ENCODE measurements around the gene GDF11.

Gene GDF11

DNA sequence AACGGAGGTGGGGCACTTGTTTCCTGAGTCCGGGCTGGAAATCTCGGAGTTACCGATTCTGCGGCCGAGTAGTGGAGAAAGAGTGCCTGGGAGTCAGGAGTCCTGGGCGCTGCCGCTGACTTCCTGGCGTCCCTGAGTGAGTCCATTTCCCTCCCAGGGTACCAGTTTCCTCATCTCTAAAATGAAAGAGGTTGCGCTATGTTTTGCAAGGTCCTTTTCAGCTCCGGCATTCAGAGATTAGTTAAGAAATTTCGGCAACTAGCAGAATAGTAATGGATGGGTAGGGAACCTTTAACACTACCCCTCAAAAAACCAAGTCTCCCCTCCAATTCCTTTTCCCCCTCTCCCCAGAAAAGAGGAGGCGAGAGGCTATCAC lies 26.4 kb upstream of the GDF11 start:
- ATAC-seq (no peak), DNase-seq (no peak)
- Mint-ChIP-seq H3K4me3 (peak overlapping the region; percentile 95 to 97), H3K9me3 (no peaks in the 10 kb centered on the region), H3K4me1 (peaks cover 36% of the 10 kb centered on the region), H3K27ac (peak overlapping the region; percentile 92 to 100), H3K27me3 (no peaks in the 10 kb centered on the region)

DNA sequence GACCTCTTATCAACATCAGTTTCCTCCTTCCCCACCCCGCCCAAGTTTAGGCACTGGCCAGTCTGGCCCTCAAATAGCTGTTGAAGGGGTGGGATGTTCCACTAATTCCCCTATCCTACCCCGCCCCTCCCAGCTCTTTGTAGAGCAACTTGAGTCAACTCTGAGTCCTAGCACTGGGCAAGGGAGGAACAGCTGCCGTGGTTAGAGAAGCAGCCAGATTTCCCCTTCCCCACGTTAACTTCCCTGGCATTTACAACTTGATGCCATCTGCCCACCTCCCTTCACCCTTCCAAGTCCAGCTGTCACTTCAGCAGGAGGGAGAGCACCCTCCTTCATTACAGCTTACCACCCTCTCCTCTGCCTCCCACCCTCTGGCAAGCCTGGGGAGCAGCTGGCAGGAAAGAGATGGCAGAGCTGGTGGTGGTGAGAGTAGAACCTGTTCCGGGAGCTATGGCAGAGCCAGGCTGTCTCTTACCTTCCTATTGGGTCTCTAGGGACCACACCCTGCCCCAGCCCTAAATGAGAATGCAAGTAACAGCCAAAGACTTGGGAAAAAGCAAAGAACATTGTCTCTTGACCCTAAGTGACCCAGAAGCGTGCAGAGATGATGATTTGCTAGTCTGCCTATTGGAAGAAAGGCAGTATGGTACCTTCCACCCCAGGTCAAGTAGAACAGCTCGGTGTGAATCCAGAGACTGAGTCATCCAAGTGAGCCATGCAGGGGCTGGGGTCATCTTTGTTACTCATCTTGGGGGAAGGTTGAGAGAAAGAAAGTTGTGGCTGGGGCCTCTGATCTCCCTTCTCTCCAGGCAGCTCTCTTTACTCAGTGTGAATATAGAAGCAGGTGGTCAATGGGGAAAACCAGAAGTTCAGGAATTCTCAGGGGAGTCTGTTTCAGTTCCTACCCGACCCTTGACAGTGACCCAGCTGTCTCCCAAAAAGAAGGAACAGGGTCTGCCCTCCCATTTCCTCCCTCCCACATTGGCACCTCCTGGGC lies 25.6 kb upstream of the GDF11 start:
- Mint-ChIP-seq H3K4me1 (peaks cover 36% of the 10 kb centered on the region), H3K9me3 (no peaks in the 10 kb centered on the region), H3K27me3 (no peaks in the 10 kb centered on the region), H3K27ac (peak overlapping the region in 1 of 2 donors; percentile 92), H3K4me3 (peak overlapping the region; percentile 95 to 97)
- no peak for DNase-seq
- ATAC-seq = peak; percentile 45

DNA sequence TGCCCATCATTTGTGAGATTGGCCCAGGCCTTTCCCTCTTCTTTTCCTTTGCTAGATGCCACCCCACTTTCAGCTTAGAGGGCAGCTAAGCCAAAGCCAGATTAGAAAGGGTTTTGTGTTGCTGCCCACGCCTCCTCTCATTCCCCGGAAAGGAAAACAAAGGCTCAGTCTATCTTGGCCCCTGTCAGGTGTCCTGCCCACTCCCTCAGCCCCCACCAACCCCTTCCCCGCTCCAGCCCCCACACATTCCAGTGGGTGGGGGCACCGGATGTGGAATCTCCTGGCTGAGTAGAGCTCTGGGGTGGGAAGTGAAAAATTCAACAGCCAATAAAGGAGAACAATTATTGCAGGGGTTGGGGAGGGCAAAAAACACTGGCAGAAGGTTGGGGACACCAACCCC lies 24.9 kb upstream of the GDF11 start:
- H3K9me3 Mint-ChIP-seq = no peaks in the 10 kb centered on the region
- H3K4me1 Mint-ChIP-seq = peaks cover 36% of the 10 kb centered on the region
- no peak overlapping the region for H3K27ac Mint-ChIP-seq
- H3K27me3 Mint-ChIP-seq = no peaks in the 10 kb centered on the region
- H3K4me3 Mint-ChIP-seq = peak overlapping the region in 1 of 2 donors; percentile 97
- ATAC-seq = no peak
- DNase-seq = no peak

DNA sequence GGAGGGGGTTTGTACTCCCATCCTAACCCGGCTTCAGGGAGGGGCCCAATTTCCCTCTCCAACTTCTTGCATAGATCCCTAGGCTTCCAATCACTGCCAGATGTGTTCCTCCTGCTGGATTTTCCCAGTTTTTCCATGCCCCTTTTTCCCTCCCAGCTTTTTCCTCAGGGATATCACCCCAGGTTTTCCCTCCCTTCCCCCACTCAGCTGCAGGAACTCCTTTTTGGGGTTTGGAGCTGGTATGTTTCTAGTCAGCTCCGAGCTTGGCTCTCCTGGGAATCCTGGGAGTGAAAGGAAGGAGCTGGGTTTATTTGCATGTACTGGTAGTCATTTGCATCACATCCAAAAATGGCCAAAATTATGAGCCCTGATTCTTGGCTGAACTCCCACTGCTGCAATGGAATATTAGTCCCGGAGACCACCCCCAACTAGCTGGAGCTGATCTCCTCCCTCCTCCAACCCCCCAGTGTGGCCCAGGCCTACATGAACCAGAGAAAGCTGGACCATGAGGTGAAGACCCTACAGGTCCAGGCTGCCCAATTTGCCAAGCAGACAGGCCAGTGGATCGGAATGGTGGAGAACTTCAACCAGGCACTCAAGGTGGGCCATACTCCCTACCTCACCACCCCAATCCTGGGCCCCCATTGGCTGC lies 24.2 kb upstream of the GDF11 start:
- Mint-ChIP-seq H3K4me1 (peaks cover 36% of the 10 kb centered on the region), H3K9me3 (no peaks in the 10 kb centered on the region), H3K27ac (no peak overlapping the region), H3K4me3 (no peak overlapping the region), H3K27me3 (no peaks in the 10 kb centered on the region)
- DNase-seq (no peak), ATAC-seq (no peak)

DNA sequence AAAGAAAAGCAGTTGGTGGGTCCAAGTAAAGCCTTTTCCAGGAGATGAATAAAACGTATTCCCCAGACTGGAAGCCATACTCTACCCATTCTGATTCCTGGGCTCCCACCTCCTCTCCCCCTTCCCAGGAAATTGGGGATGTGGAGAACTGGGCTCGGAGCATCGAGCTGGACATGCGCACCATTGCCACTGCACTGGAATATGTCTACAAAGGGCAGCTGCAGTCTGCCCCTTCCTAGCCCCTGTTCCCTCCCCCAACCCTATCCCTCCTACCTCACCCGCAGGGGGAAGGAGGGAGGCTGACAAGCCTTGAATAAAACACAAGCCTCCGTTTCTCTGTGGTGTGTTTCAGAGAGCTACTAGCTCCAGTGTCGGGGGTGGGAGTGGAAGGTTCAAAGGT lies 23.6 kb upstream of the GDF11 start:
- H3K9me3 Mint-ChIP-seq = no peaks in the 10 kb centered on the region
- H3K27ac Mint-ChIP-seq = no peak overlapping the region
- no peak for DNase-seq
- H3K27me3 Mint-ChIP-seq = no peaks in the 10 kb centered on the region
- peaks cover 38% of the 10 kb centered on the region for H3K4me1 Mint-ChIP-seq
- H3K4me3 Mint-ChIP-seq = no peak overlapping the region
- no peak for ATAC-seq

DNA sequence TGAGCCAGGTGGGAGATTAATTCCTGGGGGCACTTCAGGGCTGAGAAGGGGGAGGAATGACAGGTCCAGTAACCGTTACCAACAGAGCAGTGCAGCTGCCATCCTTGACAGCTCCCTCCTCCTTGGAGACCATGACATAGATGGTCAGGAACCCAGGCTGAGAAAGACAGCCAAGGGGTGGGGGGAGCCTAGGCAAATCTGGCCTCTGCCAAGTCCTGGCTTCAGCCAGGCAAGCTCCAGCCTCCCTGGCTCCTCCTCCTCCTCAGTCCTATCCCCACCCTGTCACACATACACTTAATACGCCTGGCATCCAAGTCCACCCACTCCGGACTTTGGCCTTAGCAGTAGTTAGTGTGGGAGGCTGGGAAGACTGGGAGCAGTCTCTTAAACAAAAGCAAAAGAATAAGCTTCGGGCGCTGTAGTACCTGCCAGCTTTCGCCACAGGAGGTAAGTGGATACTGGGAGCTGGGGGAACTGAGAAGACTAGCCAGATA lies 22.8 kb upstream of the GDF11 start, which contains the start of gene RDH5:
RDH5 (plus strand) TSS at position 323 of the 494 bp plus-strand sequence. CDS start 792 bp downstream, outside the sequence.
- no peaks in the 10 kb centered on the region for H3K27me3 Mint-ChIP-seq
- peaks cover 45% of the 10 kb centered on the region for H3K4me1 Mint-ChIP-seq
- DNase-seq (no peak), ATAC-seq (no peak)
- H3K4me3 Mint-ChIP-seq = no peak within 1 kb of the TSS
- no peak within 1 kb of the TSS for H3K27ac Mint-ChIP-seq
- H3K9me3 Mint-ChIP-seq = no peaks in the 10 kb centered on the region

DNA sequence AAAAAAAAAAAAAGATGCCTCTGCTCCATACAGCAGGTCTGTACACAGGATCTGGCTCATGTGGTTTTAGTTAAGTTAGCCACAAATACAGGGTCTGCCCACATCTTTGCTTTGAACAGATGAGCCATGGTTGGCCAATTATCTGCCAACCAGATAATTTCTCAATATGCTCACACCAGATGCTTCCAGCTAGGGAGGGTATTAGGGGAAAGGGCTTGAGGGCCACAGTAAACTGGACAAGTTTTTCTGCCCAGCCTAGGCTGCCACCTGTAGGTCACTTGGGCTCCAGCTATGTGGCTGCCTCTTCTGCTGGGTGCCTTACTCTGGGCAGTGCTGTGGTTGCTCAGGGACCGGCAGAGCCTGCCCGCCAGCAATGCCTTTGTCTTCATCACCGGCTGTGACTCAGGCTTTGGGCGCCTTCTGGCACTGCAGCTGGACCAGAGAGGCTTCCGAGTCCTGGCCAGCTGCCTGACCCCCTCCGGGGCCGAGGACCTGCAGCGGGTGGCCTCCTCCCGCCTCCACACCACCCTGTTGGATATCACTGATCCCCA lies 22.0 kb upstream of the GDF11 start:
- H3K4me1 Mint-ChIP-seq = peaks cover 45% of the 10 kb centered on the region
- ATAC-seq (no peak), DNase-seq (no peak)
- no peaks in the 10 kb centered on the region for H3K9me3 Mint-ChIP-seq
- H3K27me3 Mint-ChIP-seq = no peaks in the 10 kb centered on the region
- no peak overlapping the region for H3K4me3 Mint-ChIP-seq
- no peak overlapping the region for H3K27ac Mint-ChIP-seq

DNA sequence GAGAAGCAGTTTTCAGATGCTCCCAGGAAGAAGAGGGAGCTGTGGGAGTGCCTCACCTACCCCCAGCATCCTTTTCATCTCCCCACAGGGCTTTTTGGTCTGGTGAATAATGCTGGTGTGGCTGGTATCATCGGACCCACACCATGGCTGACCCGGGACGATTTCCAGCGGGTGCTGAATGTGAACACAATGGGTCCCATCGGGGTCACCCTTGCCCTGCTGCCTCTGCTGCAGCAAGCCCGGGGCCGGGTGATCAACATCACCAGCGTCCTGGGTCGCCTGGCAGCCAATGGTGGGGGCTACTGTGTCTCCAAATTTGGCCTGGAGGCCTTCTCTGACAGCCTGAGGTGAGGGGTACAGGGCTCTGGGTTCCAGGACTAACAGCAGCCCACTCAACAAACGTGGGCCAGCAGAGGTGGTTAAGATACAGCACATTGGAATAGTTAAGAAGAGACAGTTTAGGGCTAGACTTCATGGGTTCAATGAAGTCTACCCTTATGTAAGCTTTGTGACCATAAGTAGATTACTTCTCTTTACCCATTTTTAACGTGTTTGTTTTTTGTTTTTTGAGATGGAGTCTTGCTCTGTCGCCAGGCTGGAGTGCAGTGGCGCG lies 21.2 kb upstream of the GDF11 start:
- Mint-ChIP-seq H3K27ac (no peak overlapping the region), H3K27me3 (no peaks in the 10 kb centered on the region), H3K9me3 (no peaks in the 10 kb centered on the region), H3K4me3 (no peak overlapping the region), H3K4me1 (peaks cover 50% of the 10 kb centered on the region)
- ATAC-seq (no peak), DNase-seq (no peak)

DNA sequence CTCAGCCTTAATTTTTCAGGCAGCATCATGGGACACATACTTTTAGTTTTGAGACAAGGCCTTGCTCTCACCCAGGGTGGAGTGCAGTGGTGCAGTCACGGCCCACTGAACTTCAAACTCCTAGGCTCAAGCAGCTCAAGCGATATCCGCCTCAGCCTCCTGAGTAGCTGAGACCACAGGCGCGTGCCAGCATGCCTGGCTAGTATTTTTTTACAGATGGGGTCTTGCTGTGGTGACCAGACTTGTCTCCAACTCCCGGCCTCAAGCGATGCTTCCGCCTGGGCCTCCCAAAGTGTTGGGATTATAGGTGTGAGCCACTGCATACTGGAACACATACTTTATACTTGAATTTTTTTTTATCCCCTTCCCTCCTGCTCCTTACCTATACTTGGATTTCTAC lies 20.0 kb upstream of the GDF11 start:
- Mint-ChIP-seq H3K27ac (peak overlapping the region in 1 of 2 donors; percentile 71), H3K9me3 (no peaks in the 10 kb centered on the region), H3K4me3 (no peak overlapping the region), H3K27me3 (no peaks in the 10 kb centered on the region), H3K4me1 (peaks cover 50% of the 10 kb centered on the region)
- ATAC-seq (no peak), DNase-seq (no peak)

DNA sequence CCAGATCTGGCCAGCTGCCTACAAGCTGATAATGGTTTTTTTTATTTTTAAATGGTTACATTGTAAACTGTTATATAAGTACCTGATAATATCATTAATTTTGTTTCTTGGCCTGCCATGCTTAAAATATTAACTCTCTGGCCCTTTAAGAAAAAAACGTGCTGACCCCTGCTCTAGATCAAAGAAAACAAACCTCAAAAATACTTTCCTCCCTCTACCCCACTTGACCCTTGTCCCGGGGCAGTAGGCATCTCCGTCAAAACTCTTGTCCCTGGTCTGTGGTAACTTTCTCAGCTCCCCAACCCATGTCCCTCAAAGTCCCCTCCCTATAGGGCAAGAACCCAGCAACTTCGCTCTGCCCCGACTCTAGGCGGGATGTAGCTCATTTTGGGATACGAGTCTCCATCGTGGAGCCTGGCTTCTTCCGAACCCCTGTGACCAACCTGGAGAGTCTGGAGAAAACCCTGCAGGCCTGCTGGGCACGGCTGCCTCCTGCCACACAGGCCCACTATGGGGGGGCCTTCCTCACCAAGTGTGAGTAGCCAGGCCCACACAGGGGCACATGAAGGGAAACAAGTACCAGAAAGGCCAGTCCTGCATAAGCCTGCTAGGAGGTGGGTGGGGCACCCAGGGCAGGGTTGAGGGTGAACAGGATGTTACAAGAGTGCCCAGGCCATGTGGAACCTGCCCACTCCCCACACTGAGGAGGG lies 19.3 kb upstream of the GDF11 start:
- ATAC-seq (no peak), DNase-seq (no peak)
- Mint-ChIP-seq H3K9me3 (no peaks in the 10 kb centered on the region), H3K27me3 (no peaks in the 10 kb centered on the region), H3K4me1 (peaks cover 45% of the 10 kb centered on the region), H3K27ac (peak overlapping the region in 1 of 2 donors; percentile 74), H3K4me3 (no peak overlapping the region)

DNA sequence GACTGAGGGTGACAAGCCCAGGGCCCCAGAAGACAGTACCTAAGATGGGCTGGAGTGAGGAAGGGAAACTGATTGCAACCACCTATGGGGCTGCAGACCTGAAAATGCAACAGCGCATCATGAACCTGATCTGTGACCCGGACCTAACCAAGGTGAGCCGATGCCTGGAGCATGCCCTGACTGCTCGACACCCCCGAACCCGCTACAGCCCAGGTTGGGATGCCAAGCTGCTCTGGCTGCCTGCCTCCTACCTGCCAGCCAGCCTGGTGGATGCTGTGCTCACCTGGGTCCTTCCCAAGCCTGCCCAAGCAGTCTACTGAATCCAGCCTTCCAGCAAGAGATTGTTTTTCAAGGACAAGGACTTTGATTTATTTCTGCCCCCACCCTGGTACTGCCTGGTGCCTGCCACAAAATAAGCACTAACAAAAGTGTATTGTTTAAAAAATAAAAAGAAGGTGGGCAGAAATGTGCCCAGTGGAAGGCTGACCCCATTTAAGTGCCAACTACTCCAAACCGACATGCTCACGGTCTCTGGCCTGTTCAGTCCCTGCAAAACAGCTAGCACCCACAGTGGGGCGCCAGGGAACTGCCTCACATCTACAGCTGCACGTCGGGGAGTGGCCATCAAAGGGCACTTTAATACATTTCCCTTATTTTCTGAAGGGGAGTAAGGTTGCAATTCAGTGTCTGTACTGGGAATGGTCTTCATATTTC lies 18.5 kb upstream of the GDF11 start:
- Mint-ChIP-seq H3K9me3 (no peaks in the 10 kb centered on the region), H3K27me3 (no peaks in the 10 kb centered on the region), H3K4me1 (peaks cover 40% of the 10 kb centered on the region), H3K27ac (peak overlapping the region in 1 of 2 donors; percentile 2), H3K4me3 (no peak overlapping the region)
- DNase-seq = peak; percentile 63 to 75
- peak; percentile 54 for ATAC-seq

DNA sequence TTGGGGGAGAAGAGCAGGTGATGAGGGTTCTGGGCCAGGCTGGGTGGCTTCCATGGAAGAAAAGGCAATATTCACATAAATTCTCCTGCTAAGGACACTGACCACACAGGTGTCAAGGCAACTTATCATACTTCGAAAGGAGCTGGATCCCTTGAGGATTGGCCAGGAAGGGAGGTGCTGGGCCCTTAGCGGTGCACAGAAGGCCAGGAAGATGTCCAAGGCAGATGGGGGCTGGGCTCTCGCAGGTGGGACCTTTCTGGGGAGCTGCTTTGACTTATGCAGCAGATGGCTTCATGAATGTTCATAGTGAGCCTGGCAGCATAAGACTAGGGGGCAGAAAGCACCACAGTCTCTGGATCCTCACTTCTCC lies 18.0 kb upstream of the GDF11 start:
- no peak overlapping the region for H3K4me3 Mint-ChIP-seq
- ATAC-seq (no peak), DNase-seq (no peak)
- H3K9me3 Mint-ChIP-seq = no peaks in the 10 kb centered on the region
- no peaks in the 10 kb centered on the region for H3K27me3 Mint-ChIP-seq
- H3K27ac Mint-ChIP-seq = peak overlapping the region in 1 of 2 donors; percentile 2
- peaks cover 45% of the 10 kb centered on the region for H3K4me1 Mint-ChIP-seq

DNA sequence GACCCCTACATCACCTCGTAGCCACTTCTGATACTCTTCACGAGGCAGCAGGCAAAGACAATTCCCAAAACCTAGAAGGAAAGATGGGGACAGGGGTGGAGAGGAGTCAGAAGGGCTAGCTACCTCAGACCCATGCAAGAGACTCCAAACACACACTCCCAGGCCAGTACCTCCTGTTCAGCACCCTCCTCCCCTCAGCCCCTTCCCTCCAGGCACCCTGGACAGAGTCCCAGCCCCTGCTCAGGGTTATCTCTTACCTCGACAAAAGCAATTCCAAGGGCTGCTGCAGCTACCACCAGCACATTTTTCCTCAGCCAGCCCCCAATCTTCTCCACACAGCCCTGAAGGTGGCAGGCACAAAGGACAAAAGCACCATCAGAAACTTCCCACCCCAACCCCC lies 17.4 kb upstream of the GDF11 start:
- no peaks in the 10 kb centered on the region for H3K9me3 Mint-ChIP-seq
- ATAC-seq (no peak), DNase-seq (no peak)
- no peaks in the 10 kb centered on the region for H3K27me3 Mint-ChIP-seq
- H3K4me3 Mint-ChIP-seq = no peak overlapping the region
- H3K27ac Mint-ChIP-seq = no peak overlapping the region
- peaks cover 51% of the 10 kb centered on the region for H3K4me1 Mint-ChIP-seq

DNA sequence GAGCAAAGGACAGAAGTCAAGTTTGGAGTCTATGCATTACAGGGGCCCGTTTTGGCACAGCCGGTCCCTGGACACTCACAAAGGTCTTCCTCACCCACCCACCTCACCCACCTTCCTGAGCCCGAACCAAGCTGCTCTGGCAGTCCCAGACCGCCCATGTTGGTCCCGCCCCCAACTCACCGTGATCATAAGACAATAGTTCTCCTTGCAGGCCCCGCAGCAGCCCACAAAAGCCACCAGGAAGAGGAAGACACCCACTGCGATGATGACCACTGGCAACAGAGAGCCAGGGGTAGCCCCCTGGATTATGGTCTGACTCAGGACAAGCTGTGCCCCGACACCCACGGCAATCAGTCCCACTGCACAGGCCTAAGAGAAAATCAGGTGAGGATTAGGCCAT lies 16.0 kb upstream of the GDF11 start:
- ATAC-seq (no peak), DNase-seq (no peak)
- no peaks in the 10 kb centered on the region for H3K27me3 Mint-ChIP-seq
- peak overlapping the region in 1 of 2 donors; percentile 7 for H3K27ac Mint-ChIP-seq
- no peaks in the 10 kb centered on the region for H3K9me3 Mint-ChIP-seq
- peaks cover 56% of the 10 kb centered on the region for H3K4me1 Mint-ChIP-seq
- peak overlapping the region; percentile 84 to 89 for H3K4me3 Mint-ChIP-seq

Measured in stimulated activated naive CD8-positive, alpha-beta T cell treated with anti-CD3 and anti-CD28 coated beads, Interleukin-15, amount 100 ng/mL, for 72 hours (primary cell).